NCI-H2196 treated with DMSO at 0.1 percent for 48 hours (cell line): ENCODE measurements around the gene ZFP1.
"Not testable (repeated sequence)": the region's sequence is repeated elsewhere in the genome, so short reads cannot be mapped to it uniquely, and the experiment has no call there.

ENCODE experiments used
- DNase-seq: peaks from one replicate; lab custom pipeline; 2025; ENCODE audit not compliant: unreplicated experiment; lab: John Stamatoyannopoulos, UW

ZFP1 gene

GRCh38 chr16:75203096-75203495 lies 54.8 kb downstream of the ZFP1 start:
- DNase-seq = no peak

GRCh38 chr16:75203667-75204409 lies 55.5 kb downstream of the ZFP1 start:
- DNase-seq = no peak

- DNase-seq = no peak
Observed at GRCh38 chr16:75204410-75204758, 56.1 kb downstream of the ZFP1 start.

GRCh38 chr16:75204905-75205304 lies 56.6 kb downstream of the ZFP1 start:
- DNase-seq = not testable (repeated sequence)

- DNase-seq = not testable (repeated sequence)
Observed at GRCh38 chr16:75205438-75205837, 57.1 kb downstream of the ZFP1 start.

GRCh38 chr16:75205961-75206748 lies 57.8 kb downstream of the ZFP1 start:
- DNase-seq = not testable (repeated sequence)

GRCh38 chr16:75206749-75207451 lies 58.6 kb downstream of the ZFP1 start, which contains the start of gene CTRB2:
Gene CTRB2 (minus strand): TSS chr16:75207161. CDS start chr16:75207141, 20 bp downstream.
- no peak for DNase-seq

- no peak for DNase-seq
Observed at GRCh38 chr16:75207831-75208230, 59.5 kb downstream of the ZFP1 start.

- DNase-seq = no peak
Observed at GRCh38 chr16:75208242-75208825, 60.0 kb downstream of the ZFP1 start.

GRCh38 chr16:75208861-75209505 lies 60.7 kb downstream of the ZFP1 start:
- no peak for DNase-seq

GRCh38 chr16:75209514-75209913 lies 61.2 kb downstream of the ZFP1 start:
- DNase-seq = not testable (repeated sequence)

GRCh38 chr16:75209944-75210343 lies 61.6 kb downstream of the ZFP1 start:
- no peak for DNase-seq

- not testable (repeated sequence) for DNase-seq
Observed at GRCh38 chr16:75211286-75211685, 63.0 kb downstream of the ZFP1 start.

GRCh38 chr16:75216127-75216526 lies 67.8 kb downstream of the ZFP1 start:
- no peak for DNase-seq

GRCh38 chr16:75216576-75216975 lies 68.3 kb downstream of the ZFP1 start:
- no peak for DNase-seq

- no peak for DNase-seq
Observed at GRCh38 chr16:75217389-75217851, 69.1 kb downstream of the ZFP1 start.

GRCh38 chr16:75218256-75219076 lies 70.1 kb downstream of the ZFP1 start, which contains the start of gene CTRB1:
Gene CTRB1 (plus strand): TSS chr16:75218988. CDS start chr16:75219008, 20 bp downstream.
- DNase-seq = no peak

GRCh38 chr16:75219088-75219487 lies 70.8 kb downstream of the ZFP1 start:
- no peak for DNase-seq

GRCh38 chr16:75219838-75220237 lies 71.5 kb downstream of the ZFP1 start:
- DNase-seq = no peak
